CD4-positive, alpha-beta memory T cell (primary cell): ENCODE measurements around the gene B4GALT7. TPM values are rescaled to one million over a fixed set of nuclear protein-coding genes. Genes with fewer than 3 reads are reported as not detected.

Source experiments
- CTCF ChIA-PET: fragments of 350-600 bp; sonication (Branson Sonifier 250); formaldehyde crosslinking; loops from one replicate; lab custom pipeline; 2021; ENCODE audit warnings: inconsistent platforms; ENCODE audit not compliant: partially characterized antibody; lab: Charles Lee
- POLR2A ChIA-PET: fragments of 350-600 bp; sonication (Branson Sonifier 250); formaldehyde crosslinking; loops from one replicate; lab custom pipeline; 2021; ENCODE audit not compliant: partially characterized antibody; lab: Charles Lee
- DNase-seq, 5 donors: peaks; one replicate each; pipeline versions ENCODE4 v3.0.0 to v3.0.0-alpha.2; 2020 to 2022; ENCODE audit warnings: mixed read lengths in 1 of 5
- H3K27ac ChIP-seq: one replicate; pipeline ENCODE4 v1.7.0; 2013; ENCODE audit warnings: low read depth, low read length
- H3K27me3 ChIP-seq: 2 replicates; pipeline ENCODE4 v1.7.0; 2013; ENCODE audit warnings: mild to moderate bottlenecking, low read length, moderate library complexity; ENCODE audit not compliant: insufficient read depth
- H3K36me3 ChIP-seq: 2 replicates; pipeline ENCODE4 v1.7.0; 2013; ENCODE audit warnings: mild to moderate bottlenecking, low read length, moderate library complexity; ENCODE audit not compliant: insufficient read depth
- H3K4me1 ChIP-seq: 2 replicates; pipeline ENCODE4 v1.7.0; 2013; ENCODE audit warnings: mild to moderate bottlenecking, low read length, moderate library complexity; ENCODE audit not compliant: insufficient read depth
- H3K4me3 ChIP-seq, 2 donors: one replicate each; pipeline ENCODE4 v1.7.0; 2013; ENCODE audit warnings: low read length in 2 of 2, mild to moderate bottlenecking in 1 of 2
- H3K9me3 ChIP-seq, 2 donors: one replicate each; pipeline ENCODE4 v1.7.0; 2013; ENCODE audit warnings: low read length in 2 of 2, control low read depth in 1 of 2; ENCODE audit not compliant: control insufficient read depth in 1 of 2
- H3K27ac Mint-ChIP-seq, 7 donors: one replicate each; pipeline ENCODE4 v1.8.0; 2020 to 2021; ENCODE audit warnings: mixed read lengths in 7 of 7, mild to moderate bottlenecking in 6 of 7, inconsistent platforms in 3 of 7, moderate library complexity in 3 of 7
- H3K27me3 Mint-ChIP-seq, 2 donors: one replicate each; pipeline ENCODE4 v1.8.0; 2020 to 2021; ENCODE audit warnings: mixed read lengths in 2 of 2
- H3K36me3 Mint-ChIP-seq, 2 donors: one replicate each; pipeline ENCODE4 v1.8.0; 2020 to 2021; ENCODE audit warnings: mixed read lengths in 2 of 2, inconsistent platforms in 1 of 2, mild to moderate bottlenecking in 1 of 2
- H3K4me1 Mint-ChIP-seq, 4 donors: one replicate each; pipeline ENCODE4 v1.8.0; 2020 to 2021; ENCODE audit warnings: mixed read lengths in 4 of 4, mild to moderate bottlenecking in 1 of 4
- H3K4me3 Mint-ChIP-seq, 8 donors: one replicate each; pipeline ENCODE4 v1.8.0; 2020 to 2021; ENCODE audit warnings: mixed read lengths in 8 of 8, mild to moderate bottlenecking in 7 of 8, moderate library complexity in 6 of 8, inconsistent platforms in 3 of 8
- H3K9me3 Mint-ChIP-seq, 8 donors: one replicate each; pipeline ENCODE4 v1.8.0; 2020 to 2021; ENCODE audit warnings: mixed read lengths in 8 of 8, mild to moderate bottlenecking in 5 of 8, inconsistent platforms in 3 of 8, moderate library complexity in 1 of 8
- intact Hi-C: fragments of 100-400 bp; cut with micrococcal nuclease; formaldehyde crosslinking; loops from one replicate; pipeline ENCODE4 v1.15.1; 2023
- polyA plus RNA-seq, 2 donors: library from polyadenylated mRNA; unstranded; fragments of 300-500 nt; fragmentation: Illumina TruSeq; gene quantifications; one replicate each; pipeline ENCODE4 v1.2.3, GENCODE V29; 2021
- total RNA-seq, 2 experiments: library from RNA; stranded (reverse); gene quantifications; one replicate each; pipeline ENCODE4 v1.2.3, GENCODE V29; 2021

The B4GALT7 gene
- total and polyA plus RNA-seq, 4 experiments from 2014 or later = 23.3 to 47.9 (median 34.5) TPM

DNA sequence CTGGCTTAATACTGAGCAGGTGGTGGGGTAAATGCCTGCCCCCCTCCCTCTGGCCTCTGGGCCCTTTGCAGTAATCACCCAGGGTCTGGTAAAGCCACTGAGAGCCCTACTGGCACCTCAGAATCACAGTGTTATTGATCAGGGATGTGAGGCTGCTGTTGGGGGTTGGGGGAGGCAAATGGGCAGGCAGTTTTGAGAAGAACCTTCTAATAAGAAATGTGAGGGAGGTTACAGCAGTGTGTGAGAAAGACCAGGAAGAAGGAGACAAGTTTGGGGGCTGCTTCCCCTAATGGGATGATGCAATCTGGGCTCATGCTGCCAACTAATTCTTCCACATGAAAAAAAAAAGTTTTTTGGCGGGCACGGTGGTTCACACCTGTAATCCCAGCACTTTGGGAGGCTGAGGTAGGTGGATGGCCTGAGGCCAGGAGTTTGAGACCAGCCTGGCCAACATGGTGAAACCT, 3.1 kb upstream of the B4GALT7 start:
- peak overlapping the region in 3 of 7 donors; percentile 3 to 49 (median 30) for H3K27ac Mint-ChIP-seq
- peaks cover 0 to 3% (median 0%) of the 10 kb centered on the region in 8 donors for H3K9me3 Mint-ChIP-seq
- H3K27me3 Mint-ChIP-seq = no peaks in the 10 kb centered on the region
- CTCF ChIA-PET = interaction anchor here (2.4 kb wide), 1 partner anchor 11 kb away, joined by 7 read pairs; no protein-coding TSS in a partner anchor
- H3K36me3 ChIP-seq = peaks cover 27% of the 10 kb centered on the region
- POLR2A ChIA-PET = interaction anchor here (0.8 kb wide), 1 partner anchor 10 kb away, joined by 3 read pairs; no protein-coding TSS in a partner anchor
- no peaks in the 10 kb centered on the region for H3K9me3 ChIP-seq
- no peaks in the 10 kb centered on the region for H3K27me3 ChIP-seq
- peak overlapping the region in 1 of 8 donors; percentile 45 for H3K4me3 Mint-ChIP-seq
- no peak for DNase-seq
- peaks cover 32 to 39% of the 10 kb centered on the region in 2 donors for H3K36me3 Mint-ChIP-seq
- intact Hi-C loops = no loop called here
- peaks cover 44% of the 10 kb centered on the region for H3K4me1 ChIP-seq
- no peak overlapping the region for H3K4me3 ChIP-seq
- H3K4me1 Mint-ChIP-seq = peaks cover 28 to 56% (median 42%) of the 10 kb centered on the region in 4 donors
- H3K27ac ChIP-seq = no peak overlapping the region

DNA sequence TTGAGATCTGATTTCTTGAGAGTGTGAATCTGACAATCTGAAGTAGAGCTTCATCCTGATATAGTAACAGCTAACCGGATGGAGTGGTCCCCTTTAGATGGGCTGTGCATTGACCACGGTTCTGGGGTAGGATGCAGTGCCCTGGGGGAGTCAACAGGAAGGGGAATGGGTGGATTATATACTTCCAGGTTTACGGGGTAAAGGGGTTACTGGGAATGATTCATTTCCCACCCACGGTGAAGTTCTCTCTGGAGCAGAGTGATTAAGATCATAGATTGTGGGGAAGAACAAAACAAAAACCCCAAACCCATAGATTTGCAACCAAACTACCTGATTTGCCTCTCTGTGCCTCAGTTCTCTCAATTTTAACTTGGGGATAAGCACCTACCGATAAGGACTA, 1.5 kb upstream of the B4GALT7 start:
- peaks cover 21 to 46% (median 37%) of the 10 kb centered on the region in 4 donors for H3K4me1 Mint-ChIP-seq
- no peak for DNase-seq
- peaks cover 0 to 3% (median 0%) of the 10 kb centered on the region in 8 donors for H3K9me3 Mint-ChIP-seq
- Histone ChIP-seq H3K9me3 (no peaks in the 10 kb centered on the region), H3K4me3 (no peak overlapping the region), H3K4me1 (peaks cover 38% of the 10 kb centered on the region), H3K27ac (no peak overlapping the region), H3K27me3 (no peaks in the 10 kb centered on the region), H3K36me3 (peaks cover 24% of the 10 kb centered on the region)
- intact Hi-C loops = no loop called here
- POLR2A ChIA-PET = interaction anchor here (0.7 to 2.8 kb wide), 3 partner anchors 9 to 606 kb away, joined by 3 to 8 read pairs (median 6); partner anchors contain the start of genes HNRNPAB and LMAN2
- peaks cover 26 to 40% of the 10 kb centered on the region in 2 donors for H3K36me3 Mint-ChIP-seq
- H3K27ac Mint-ChIP-seq = peak overlapping the region in 6 of 7 donors; percentile 36 to 85 (median 50)
- H3K27me3 Mint-ChIP-seq = no peaks in the 10 kb centered on the region
- CTCF ChIA-PET = interaction anchor here (1.0 to 2.4 kb wide), 3 partner anchors 9 to 209 kb away, joined by 3 to 7 read pairs (median 3); no protein-coding TSS in a partner anchor
- peak overlapping the region; percentile 60 to 87 (median 80) for H3K4me3 Mint-ChIP-seq

DNA sequence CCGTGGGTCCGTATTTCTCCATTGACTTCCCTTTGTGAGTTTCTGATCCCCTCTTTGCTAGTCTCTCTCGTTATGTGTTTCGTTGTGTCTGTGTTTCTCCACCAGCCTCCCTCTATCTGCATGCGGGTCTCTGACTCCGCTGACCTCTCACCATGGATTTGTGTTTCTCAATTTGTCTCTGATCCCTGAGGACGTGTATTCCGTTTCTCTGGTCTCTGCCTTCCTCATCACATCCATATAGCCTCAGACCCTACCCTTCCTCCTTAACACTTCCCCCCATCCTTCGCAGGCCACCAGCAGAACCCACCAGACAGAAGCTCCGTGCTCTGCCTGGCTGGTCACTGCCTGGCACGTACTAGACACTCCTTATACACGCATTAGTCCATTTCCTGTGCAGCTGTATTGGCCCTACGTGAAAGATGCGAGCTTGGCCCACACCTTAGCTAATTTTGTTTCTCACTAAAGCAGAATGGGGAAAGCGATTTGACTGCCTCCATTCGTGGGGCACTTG, 631 bp downstream of the B4GALT7 start:
- POLR2A ChIA-PET = interaction anchor here (1.0 to 2.8 kb wide), 5 partner anchors 8 to 604 kb away, joined by 3 to 10 read pairs (median 3); partner anchors contain the start of genes HNRNPAB, NHP2 and TMED9
- Mint-ChIP-seq H3K9me3 (peaks cover 0 to 3% (median 0%) of the 10 kb centered on the region in 8 donors), H3K4me3 (peak overlapping the region; percentile 92 to 99 (median 94)), H3K36me3 (peaks cover 10 to 36% of the 10 kb centered on the region in 2 donors), H3K4me1 (peaks cover 18 to 46% (median 35%) of the 10 kb centered on the region in 4 donors), H3K27me3 (no peaks in the 10 kb centered on the region), H3K27ac (peak overlapping the region; percentile 84 to 99 (median 94))
- H3K27me3 ChIP-seq = no peaks in the 10 kb centered on the region
- CTCF ChIA-PET = no interaction called here
- peak in 1 of 5 donors; percentile 15 for DNase-seq
- peak overlapping the region; percentile 60 for H3K27ac ChIP-seq
- peaks cover 4% of the 10 kb centered on the region for H3K36me3 ChIP-seq
- peak overlapping the region; percentile 79 to 87 for H3K4me3 ChIP-seq
- intact Hi-C loops = loop anchor here (1.0 kb wide), 3 partner anchors 8 to 83 kb away; partner anchors contain the start of genes FAM193B and TMED9
- H3K9me3 ChIP-seq = no peaks in the 10 kb centered on the region
- peaks cover 29% of the 10 kb centered on the region for H3K4me1 ChIP-seq

DNA sequence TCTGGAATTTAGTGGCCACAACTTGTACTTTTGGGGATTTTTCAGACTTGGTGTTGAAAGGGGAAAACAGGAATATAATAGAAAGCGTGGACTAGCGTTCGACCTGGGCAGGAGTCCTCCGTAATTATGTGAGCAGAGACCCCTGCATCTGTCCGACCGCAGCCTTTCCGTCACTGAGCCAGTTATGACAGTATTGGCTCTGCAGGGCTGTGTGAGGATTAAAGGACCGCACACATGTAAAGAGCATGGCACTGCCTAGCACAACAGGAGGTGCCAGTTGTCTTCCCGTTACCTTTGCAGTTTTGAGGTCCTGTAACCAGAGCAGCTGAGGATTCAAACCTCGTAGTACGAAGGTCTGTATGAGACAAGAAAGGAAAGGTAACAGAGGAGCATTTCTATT, 1.2 kb downstream of the B4GALT7 start:
- intact Hi-C loops = no loop called here
- H3K4me1 Mint-ChIP-seq = peaks cover 18 to 46% (median 35%) of the 10 kb centered on the region in 4 donors
- DNase-seq = no peak
- no peaks in the 10 kb centered on the region for H3K27me3 ChIP-seq
- ChIA-PET CTCF (interaction anchor here (1.8 kb wide), 1 partner anchor 9 kb away, joined by 4 read pairs; the partner anchor contains the start of gene TMED9), POLR2A (interaction anchor here (1.9 to 2.2 kb wide), 2 partner anchors 9 kb away, joined by 6 to 10 read pairs; partner anchors contain the start of gene TMED9)
- peak overlapping the region in 1 of 2 donors; percentile 79 for H3K4me3 ChIP-seq
- H3K4me1 ChIP-seq = peaks cover 29% of the 10 kb centered on the region
- peak overlapping the region; percentile 92 to 99 (median 94) for H3K4me3 Mint-ChIP-seq
- no peak overlapping the region for H3K27ac ChIP-seq
- no peaks in the 10 kb centered on the region for H3K36me3 ChIP-seq
- H3K9me3 ChIP-seq = no peaks in the 10 kb centered on the region
- no peaks in the 10 kb centered on the region for H3K27me3 Mint-ChIP-seq
- H3K27ac Mint-ChIP-seq = peak overlapping the region; percentile 84 to 99 (median 94)
- H3K9me3 Mint-ChIP-seq = peaks cover 0 to 3% (median 0%) of the 10 kb centered on the region in 8 donors
- peaks cover 4 to 35% of the 10 kb centered on the region in 2 donors for H3K36me3 Mint-ChIP-seq

DNA sequence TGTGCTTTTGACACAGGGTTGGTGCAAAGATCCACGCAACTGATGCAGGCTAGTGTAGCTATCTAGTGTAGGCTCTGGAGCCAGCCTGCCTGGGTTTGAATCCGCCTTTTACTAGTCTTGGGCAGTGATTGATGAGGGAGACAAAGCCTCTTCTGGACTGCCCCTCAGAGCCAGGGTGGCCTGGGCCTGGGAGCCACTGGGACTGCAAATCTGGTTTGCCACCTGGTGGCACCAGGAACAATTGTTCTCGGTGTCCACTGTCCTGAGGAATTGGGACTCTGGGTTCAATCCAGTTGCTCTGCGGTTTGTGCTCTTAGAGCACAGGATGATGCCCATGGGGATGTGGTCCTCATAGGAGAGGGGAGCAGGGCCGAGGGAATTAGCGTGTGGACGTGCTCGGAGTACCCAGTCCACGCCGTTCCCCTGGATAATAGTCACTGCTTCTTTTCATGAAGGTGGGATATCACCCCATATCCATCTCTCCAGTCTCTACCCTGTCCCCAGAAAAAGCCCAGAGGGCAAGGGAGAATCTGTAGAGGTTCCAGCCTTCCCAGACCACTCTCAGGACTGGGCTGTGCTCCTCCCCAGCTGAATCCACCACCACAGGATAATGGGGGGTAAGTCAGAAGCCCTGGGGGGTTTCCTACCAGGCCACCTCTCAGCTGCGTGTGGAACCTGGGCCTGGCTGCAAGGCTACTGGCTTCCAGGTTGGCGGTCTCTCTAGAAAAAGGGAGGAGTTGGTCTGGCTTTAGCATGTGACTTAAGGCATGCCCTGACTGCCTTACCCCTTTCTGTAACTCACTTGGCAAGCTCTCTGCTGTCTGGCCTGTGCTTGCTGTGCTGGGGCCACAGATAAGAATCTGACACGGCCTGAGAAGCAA, 1.9 kb downstream of the B4GALT7 start:
- intact Hi-C loops = no loop called here
- Histone ChIP-seq H3K9me3 (no peaks in the 10 kb centered on the region), H3K4me1 (peaks cover 29% of the 10 kb centered on the region), H3K27ac (no peak overlapping the region), H3K27me3 (no peaks in the 10 kb centered on the region), H3K4me3 (no peak overlapping the region), H3K36me3 (no peaks in the 10 kb centered on the region)
- Mint-ChIP-seq H3K36me3 (peaks cover 0 to 38% of the 10 kb centered on the region in 2 donors), H3K27me3 (no peaks in the 10 kb centered on the region), H3K27ac (peak overlapping the region in 3 of 7 donors; percentile 66 to 84 (median 74)), H3K9me3 (peaks cover 0 to 3% (median 0%) of the 10 kb centered on the region in 8 donors), H3K4me1 (peaks cover 23 to 46% (median 38%) of the 10 kb centered on the region in 4 donors), H3K4me3 (peak overlapping the region in 7 of 8 donors; percentile 15 to 99 (median 69))
- ChIA-PET POLR2A (interaction anchor here (0.6 to 2.2 kb wide), 2 partner anchors 9 to 226 kb away, joined by 3 to 6 read pairs; partner anchors contain the start of gene TMED9), CTCF (interaction anchor here (1.8 kb wide), 1 partner anchor 10 kb away, joined by 4 read pairs; the partner anchor contains the start of gene TMED9)
- DNase-seq = no peak

DNA sequence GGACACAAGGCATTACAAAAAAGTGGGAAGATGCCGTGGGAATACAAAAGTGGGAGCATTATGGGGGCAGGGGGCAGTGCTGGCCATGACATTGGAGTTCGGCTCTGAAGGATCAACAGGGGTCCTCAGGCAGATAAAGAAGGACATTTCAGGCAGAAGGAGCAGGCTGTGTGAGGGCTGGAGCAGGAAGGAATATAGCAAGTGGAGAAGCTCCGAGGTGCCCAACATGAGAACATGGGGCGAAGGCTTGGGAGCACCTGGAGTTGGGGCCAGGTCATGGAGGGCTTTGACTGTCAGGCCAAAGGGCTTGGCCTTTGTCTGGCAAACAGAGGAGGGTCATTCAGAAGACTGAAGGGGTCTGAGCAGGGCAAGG, 2.5 kb downstream of the B4GALT7 start:
- peaks cover 34% of the 10 kb centered on the region for H3K4me1 ChIP-seq
- POLR2A ChIA-PET = interaction anchor here (0.6 to 2.2 kb wide), 2 partner anchors 10 to 227 kb away, joined by 3 to 6 read pairs; partner anchors contain the start of gene TMED9
- H3K27me3 ChIP-seq = no peaks in the 10 kb centered on the region
- no peaks in the 10 kb centered on the region for H3K9me3 ChIP-seq
- Mint-ChIP-seq H3K27ac (peak overlapping the region in 6 of 7 donors; percentile 6 to 80 (median 63)), H3K9me3 (peaks cover 0 to 3% (median 0%) of the 10 kb centered on the region in 8 donors), H3K27me3 (no peaks in the 10 kb centered on the region), H3K36me3 (peaks cover 0 to 38% of the 10 kb centered on the region in 2 donors), H3K4me3 (peak overlapping the region in 3 of 8 donors; percentile 29 to 39 (median 36)), H3K4me1 (peaks cover 25 to 48% (median 39%) of the 10 kb centered on the region in 4 donors)
- intact Hi-C loops = no loop called here
- H3K4me3 ChIP-seq = no peak overlapping the region
- CTCF ChIA-PET = interaction anchor here (1.8 kb wide), 1 partner anchor 10 kb away, joined by 4 read pairs; the partner anchor contains the start of gene TMED9
- no peak overlapping the region for H3K27ac ChIP-seq
- no peaks in the 10 kb centered on the region for H3K36me3 ChIP-seq
- no peak for DNase-seq
